Cardiac muscle cell (in vitro differentiated cells and primary cell): ENCODE results near the gene RNF168. TPM values are rescaled to one million over a fixed set of nuclear protein-coding genes. Genes with fewer than 3 reads are reported as not detected.

ENCODE experiments used
- DNase-seq, 2 donors: peaks; one replicate each; pipeline versions ENCODE4 v3.0.0 to v3.0.0-alpha.2; 2010 to 2017; ENCODE audit warnings: low read depth in 1 of 2, low spot score in 1 of 2
- H3K27ac ChIP-seq: fragments of 200-600 bp; sonication (generic); 2 replicates; pipeline ENCODE4 v1.5.1; 2016
- H3K27me3 ChIP-seq: fragments of 200-600 bp; sonication (generic); 2 replicates; pipeline ENCODE4 v1.6.0; 2016; ENCODE audit warnings: control low read depth
- H3K36me3 ChIP-seq: fragments of 200-600 bp; sonication (generic); 2 replicates; pipeline ENCODE4 v1.5.1; 2016; ENCODE audit warnings: control low read depth
- H3K4me1 ChIP-seq: fragments of 200-600 bp; sonication (generic); 2 replicates; pipeline ENCODE4 v1.8.1; 2017; ENCODE audit warnings: low read depth, mild to moderate bottlenecking, mixed run types
- H3K4me3 ChIP-seq: fragments of 200-600 bp; sonication (generic); 2 replicates; pipeline ENCODE4 v1.5.1; 2016; ENCODE audit warnings: mild to moderate bottlenecking
- H3K9me3 ChIP-seq: fragments of 200-600 bp; sonication (generic); 2 replicates; pipeline ENCODE4 v1.5.1; 2017; ENCODE audit warnings: low read depth, mild to moderate bottlenecking, control low read depth
- polyA plus RNA-seq: library from polyadenylated mRNA; unstranded; fragments of >200 nt; fragmentation: Nextera tagmentation; extraction: Ambion mirVana; gene quantifications from 2 replicates; pipeline ENCODE4 v1.2.1, GENCODE V29; 2016
- total RNA-seq: library from RNA; depleted of rRNA; stranded (reverse); fragments of >200 nt; gene quantifications from 2 replicates; pipeline ENCODE4 v1.2.3, GENCODE V29; 2016
- TF ChIP-seq, protein P1 (sequence below): IDR thresholded peaks from 2 replicates; pipeline ENCODE4 v1.5.1; 2012; ENCODE audit warnings: low read depth, mild to moderate bottlenecking, low read length

RNF168 gene
- total and polyA plus RNA-seq, 2 experiments from 2014 or later, result 9.9 to 19.0 TPM

DNA sequence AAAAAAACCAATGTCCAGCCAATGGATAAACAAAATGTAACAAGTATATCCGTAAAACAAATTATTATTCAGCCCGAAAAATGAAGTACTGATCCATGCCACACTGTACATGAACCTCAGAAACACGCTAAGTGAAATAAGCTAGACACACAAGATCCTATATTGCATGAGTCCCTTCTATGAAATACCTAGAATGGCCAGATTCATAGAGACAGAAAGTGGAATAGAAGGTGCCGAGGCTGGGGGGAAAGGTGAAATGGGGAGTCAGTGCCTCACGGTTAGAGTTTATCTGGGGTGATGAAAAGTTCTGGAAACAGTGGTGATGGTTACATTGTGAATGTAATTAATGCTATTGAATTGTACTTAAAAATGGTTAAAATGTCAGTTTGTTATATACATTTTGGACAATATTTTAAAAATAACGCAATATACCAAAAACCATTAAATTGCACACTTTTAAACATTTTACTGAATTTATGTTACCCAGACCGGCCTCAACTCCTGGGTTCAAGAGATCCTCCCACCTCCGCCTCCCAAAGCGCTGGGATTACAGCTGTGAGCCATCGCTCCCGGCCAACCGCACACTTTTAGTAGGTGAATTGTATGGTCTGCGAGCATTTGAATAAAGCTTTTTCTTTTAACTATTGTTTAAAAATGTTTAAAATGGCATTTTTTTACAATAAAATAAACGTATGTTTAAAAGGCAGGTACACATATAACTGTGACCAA, 2.1 kb downstream of the RNF168 start:
- peak; percentile 23 to 39 for DNase-seq

DNA sequence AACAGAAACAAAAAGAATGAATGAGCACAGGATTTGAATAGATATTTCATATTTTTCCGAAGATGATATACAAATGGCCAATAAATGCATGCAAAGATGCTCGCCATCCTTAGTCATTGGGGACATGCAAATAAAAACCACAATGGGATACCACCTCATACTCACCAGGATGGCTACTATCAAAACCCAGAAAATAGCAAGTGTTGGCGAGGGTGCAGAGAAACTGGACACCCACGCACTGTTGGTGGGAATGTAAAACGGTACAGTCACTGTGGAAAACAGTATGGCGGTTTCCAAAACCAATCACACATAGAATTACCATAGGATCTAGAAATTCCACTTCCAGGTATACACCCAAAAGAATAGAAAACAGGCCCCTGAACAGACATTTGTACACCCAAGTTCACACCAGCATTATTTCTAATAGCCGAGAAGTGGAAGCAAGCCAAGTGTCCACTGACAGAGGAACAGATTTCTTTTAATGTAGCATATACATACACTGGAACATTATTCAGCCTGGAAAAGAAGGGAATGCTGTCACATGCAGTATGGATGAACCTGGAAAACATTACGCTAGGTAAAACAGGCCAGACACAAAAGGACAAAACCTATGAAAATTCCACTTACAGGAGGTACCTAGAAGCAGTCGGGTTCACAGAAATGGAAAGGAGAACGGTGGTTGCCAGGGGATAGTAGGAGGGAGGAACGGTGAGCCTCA, 3.6 kb downstream of the RNF168 start:
- DNase-seq, result no peak
- no peaks in the 10 kb centered on the region for H3K9me3 ChIP-seq
- H3K4me1 ChIP-seq, result peaks cover 3% of the 10 kb centered on the region
- peak overlapping the region; percentile 9 for H3K27ac ChIP-seq
- H3K36me3 ChIP-seq, result no peaks in the 10 kb centered on the region
- TF ChIP-seq, protein P1, sequence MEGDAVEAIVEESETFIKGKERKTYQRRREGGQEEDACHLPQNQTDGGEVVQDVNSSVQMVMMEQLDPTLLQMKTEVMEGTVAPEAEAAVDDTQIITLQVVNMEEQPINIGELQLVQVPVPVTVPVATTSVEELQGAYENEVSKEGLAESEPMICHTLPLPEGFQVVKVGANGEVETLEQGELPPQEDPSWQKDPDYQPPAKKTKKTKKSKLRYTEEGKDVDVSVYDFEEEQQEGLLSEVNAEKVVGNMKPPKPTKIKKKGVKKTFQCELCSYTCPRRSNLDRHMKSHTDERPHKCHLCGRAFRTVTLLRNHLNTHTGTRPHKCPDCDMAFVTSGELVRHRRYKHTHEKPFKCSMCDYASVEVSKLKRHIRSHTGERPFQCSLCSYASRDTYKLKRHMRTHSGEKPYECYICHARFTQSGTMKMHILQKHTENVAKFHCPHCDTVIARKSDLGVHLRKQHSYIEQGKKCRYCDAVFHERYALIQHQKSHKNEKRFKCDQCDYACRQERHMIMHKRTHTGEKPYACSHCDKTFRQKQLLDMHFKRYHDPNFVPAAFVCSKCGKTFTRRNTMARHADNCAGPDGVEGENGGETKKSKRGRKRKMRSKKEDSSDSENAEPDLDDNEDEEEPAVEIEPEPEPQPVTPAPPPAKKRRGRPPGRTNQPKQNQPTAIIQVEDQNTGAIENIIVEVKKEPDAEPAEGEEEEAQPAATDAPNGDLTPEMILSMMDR, result no peak
- no peaks in the 10 kb centered on the region for H3K27me3 ChIP-seq
- peak overlapping the region; percentile 66 for H3K4me3 ChIP-seq

More for the DNA sequence above, 2.1 kb downstream of the RNF168 start:
- no peaks in the 10 kb centered on the region for H3K27me3 ChIP-seq
- peaks cover 3% of the 10 kb centered on the region for H3K4me1 ChIP-seq
- no peaks in the 10 kb centered on the region for H3K36me3 ChIP-seq
- peak overlapping the region; percentile 66 for H3K4me3 ChIP-seq
- no peaks in the 10 kb centered on the region for H3K9me3 ChIP-seq
- H3K27ac ChIP-seq, result peak overlapping the region; percentile 1
- TF ChIP-seq, protein P1, result no peak

DNA sequence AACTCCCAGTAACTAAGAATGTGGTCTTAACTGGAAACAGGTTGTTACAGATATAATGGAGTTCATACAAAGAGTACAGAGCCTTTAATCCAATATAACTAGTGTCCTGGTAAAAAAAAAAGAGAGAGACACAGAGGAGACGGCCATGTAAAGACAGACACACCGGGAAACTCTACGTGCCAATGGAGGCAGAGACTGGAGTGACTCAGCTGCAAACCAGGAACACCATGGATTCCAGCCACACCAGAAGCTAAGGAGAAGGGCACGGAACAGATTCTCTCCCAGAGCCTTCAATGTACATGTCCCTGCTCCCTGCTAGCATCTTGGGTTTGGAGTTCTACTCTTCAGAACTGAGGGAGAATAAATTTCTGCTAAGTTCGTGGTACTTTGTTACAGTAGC, 4.5 kb downstream of the RNF168 start:
- Histone ChIP-seq H3K36me3 (no peaks in the 10 kb centered on the region), H3K4me3 (no peak overlapping the region), H3K27ac (no peak overlapping the region), H3K27me3 (no peaks in the 10 kb centered on the region), H3K9me3 (no peaks in the 10 kb centered on the region), H3K4me1 (peaks cover 3% of the 10 kb centered on the region)
- peak in 1 of 2 donors; percentile 41 for DNase-seq
- TF ChIP-seq, protein P1, result no peak

DNA sequence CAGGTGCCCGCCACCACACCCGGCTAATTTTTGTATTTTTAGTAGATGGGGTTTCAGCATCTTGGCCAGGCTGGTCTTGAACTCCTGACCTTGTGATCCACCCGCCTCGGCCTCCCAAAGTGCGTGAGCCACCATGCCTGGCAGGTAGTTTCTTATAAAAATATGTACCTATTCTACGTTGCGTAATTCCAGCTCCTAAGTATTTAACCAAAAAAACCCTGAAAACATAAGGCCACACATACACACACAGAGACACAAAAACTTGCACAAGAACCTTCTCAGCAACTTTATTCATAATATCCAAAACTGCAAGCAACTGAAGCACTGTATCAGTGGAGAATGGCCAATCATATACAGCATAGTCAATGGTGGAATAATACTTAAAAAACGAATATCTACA, 5.3 kb downstream of the RNF168 start:
- no peaks in the 10 kb centered on the region for H3K27me3 ChIP-seq
- H3K27ac ChIP-seq, result no peak overlapping the region
- H3K9me3 ChIP-seq, result no peaks in the 10 kb centered on the region
- H3K4me3 ChIP-seq, result no peak overlapping the region
- DNase-seq, result no peak
- H3K4me1 ChIP-seq, result peaks cover 3% of the 10 kb centered on the region
- H3K36me3 ChIP-seq, result no peaks in the 10 kb centered on the region
- TF ChIP-seq, protein P1, result no peak

DNA sequence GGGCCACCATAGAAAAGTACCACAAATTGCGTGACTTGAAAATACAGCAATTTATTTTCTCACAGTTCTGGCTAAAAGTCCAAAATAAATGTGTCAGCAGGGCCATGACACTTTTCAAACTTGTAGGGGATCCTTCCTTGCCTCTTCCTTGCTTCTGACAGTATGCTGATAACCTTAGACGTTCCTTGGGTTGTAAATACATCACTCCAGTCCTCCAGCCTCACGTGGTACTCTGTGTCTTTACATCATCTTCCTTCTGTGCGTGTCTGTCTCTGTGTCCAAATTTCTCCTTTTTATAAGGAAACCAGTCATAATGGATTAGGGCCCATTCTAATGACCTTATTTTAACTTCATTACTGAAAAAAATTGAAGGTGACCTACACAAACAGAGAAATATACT, 7.4 kb downstream of the RNF168 start:
- no peaks in the 10 kb centered on the region for H3K36me3 ChIP-seq
- H3K27ac ChIP-seq, result no peak overlapping the region
- H3K4me3 ChIP-seq, result no peak overlapping the region
- peaks cover 2% of the 10 kb centered on the region for H3K4me1 ChIP-seq
- no peaks in the 10 kb centered on the region for H3K27me3 ChIP-seq
- H3K9me3 ChIP-seq, result no peaks in the 10 kb centered on the region
- DNase-seq, result no peak
- TF ChIP-seq, protein P1, result no peak
